K562 (cell line): ENCODE results near the gene EXOC2. TPM values are rescaled to one million over a fixed set of nuclear protein-coding genes. Genes with fewer than 3 reads are reported as not detected.

Source experiments
- BMI1 ChIP-seq: fragments of 150-350 bp; IDR thresholded peaks from 2 replicates; pipeline ENCODE4 v1.6.1; 2014; ENCODE audit warnings: low read length
- CTCFL ChIP-seq: IDR thresholded peaks from 2 replicates; pipeline ENCODE4 v1.6.1; 2011; ENCODE audit warnings: borderline replicate concordance, low read depth, mild to moderate bottlenecking, moderate library complexity, low read length; ENCODE audit not compliant: insufficient read depth, poor library complexity, severe bottlenecking
- CXXC5 ChIP-seq: fragments of 250-450 bp; sonication (Bioruptor Pico); IDR thresholded peaks from 2 replicates; pipeline ENCODE4 v1.8.0; 2022; ENCODE audit warnings: inconsistent platforms, mild to moderate bottlenecking, moderate library complexity
- DEAF1 ChIP-seq: fragments of 450-650 bp; formaldehyde crosslinking; IDR thresholded peaks from 2 replicates; pipeline ENCODE4 v1.4.0; 2020; ENCODE audit warnings: mild to moderate bottlenecking, moderate library complexity
- GATAD2A ChIP-seq: fragments of 450-650 bp; IDR thresholded peaks from 2 replicates; pipeline ENCODE4 v1.6.1; 2017
- JUND ChIP-seq, 2 experiments: IDR thresholded peaks; 2 replicates in 1 of 2; 3 replicates in 1 of 2; pipeline ENCODE4 v1.6.1; 2011; ENCODE audit warnings: borderline replicate concordance in 2 of 2, low read depth in 2 of 2, low read length in 2 of 2, improper control_type of control experiment in 1 of 2, missing biosample characterization in 1 of 2, missing genetic modification characterization in 1 of 2, missing genetic modification reagents in 1 of 2
- MCM2 ChIP-seq: fragments of 450-650 bp; IDR thresholded peaks from 2 replicates; pipeline ENCODE4 v1.6.1; 2017; ENCODE audit warnings: low read depth, mild to moderate bottlenecking
- MNT ChIP-seq, 2 experiments: fragments of 450-650 bp; conservative IDR thresholded peaks; 2 replicates each; pipeline ENCODE4 v1.6.1; 2017; ENCODE audit warnings: mild to moderate bottlenecking in 2 of 2, moderate library complexity in 2 of 2
- RCOR1 ChIP-seq, 2 experiments: IDR thresholded peaks; 2 replicates each; pipeline ENCODE4 v1.6.1; 2012; ENCODE audit warnings: low read depth in 2 of 2, low read length in 2 of 2, borderline replicate concordance in 1 of 2, improper control_type of control experiment in 1 of 2
- ZFP36 ChIP-seq: fragments of 150-350 bp; IDR thresholded peaks from 2 replicates; pipeline ENCODE4 v1.6.1; 2018; ENCODE audit warnings: low read length, low read depth; ENCODE audit not compliant: partially characterized antibody
- ZNF354B ChIP-seq: fragments of 250-450 bp; sonication (Bioruptor Pico); IDR thresholded peaks from 2 replicates; pipeline ENCODE4 v1.4.0; 2020
- ZNF76 ChIP-seq: fragments of 250-450 bp; sonication (Bioruptor Pico); IDR thresholded peaks from 2 replicates; pipeline ENCODE4 v1.4.0; 2020; ENCODE audit warnings: mild to moderate bottlenecking, moderate library complexity, borderline replicate concordance
- polyA plus RNA-seq, 8 experiments: library from polyadenylated mRNA; depleted of rRNA in 4 of 8; stranded (reverse) in 5 of 8; unstranded in 3 of 8; fragments of >200 nt; fragmentation: Nextera tagmentation in 2 of 8; fragmentation: Illumina TruSeq in 1 of 8; extraction: Ambion mirVana in 2 of 8; extraction: Trizol in 1 of 8; gene quantifications; 2 replicates each; pipeline versions ENCODE4 v1.2.1 to v1.2.3, GENCODE V29; 2011 to 2014; ENCODE audit warnings: inconsistent platforms in 1 of 8, missing spikeins in 1 of 8
- total RNA-seq, 7 experiments: library from RNA; depleted of rRNA in 6 of 7; stranded (reverse); fragments of >200 nt in 6 of 7; fragmentation: Illumina TruSeq in 2 of 7; extraction: Trizol in 2 of 7; gene quantifications; 2 replicates each; pipeline versions ENCODE4 v1.2.1 to v1.2.3, GENCODE V29; 2011 to 2021; ENCODE audit warnings: low replicate concordance in 1 of 7
- TF ChIP-seq, protein P1 (sequence below), 2 experiments: fragments of 450-650 bp; formaldehyde crosslinking in 1 of 2; IDR thresholded peaks; 2 replicates each; pipeline versions ENCODE4 v1.4.0 to v1.6.1; 2014 to 2020; ENCODE audit warnings: mild to moderate bottlenecking in 2 of 2, borderline replicate concordance in 1 of 2, low read depth in 1 of 2

The EXOC2 gene
- total and polyA plus RNA-seq, 9 of the 15 experiments (the other 6 are each of a cell fraction or from before 2014, with no cell fraction given), result 12.2 to 30.2 (median 24.2) TPM

DNA sequence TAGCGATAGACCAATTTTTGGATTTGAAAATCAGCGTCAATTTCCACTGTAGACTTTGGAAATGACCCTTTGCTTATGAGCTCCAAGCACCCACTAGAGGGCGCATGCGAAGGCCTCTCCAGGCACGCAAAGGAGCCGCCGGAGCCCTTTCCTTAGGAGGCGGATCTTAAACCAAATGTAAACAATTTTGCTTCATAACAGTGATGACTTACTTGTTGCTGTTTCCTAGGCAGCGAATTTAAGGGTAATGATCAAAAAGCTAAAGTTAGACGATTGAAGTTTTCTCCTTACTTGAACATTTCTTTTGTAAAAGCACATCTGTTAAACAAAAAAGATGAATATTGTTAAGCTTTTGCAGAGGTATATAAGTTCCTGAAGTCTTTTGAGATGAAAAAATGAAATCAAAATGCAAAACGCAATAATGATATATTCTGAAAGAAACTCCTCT, 29.2 kb upstream of the EXOC2 start (continued):
- TF ChIP-seq, protein P1, sequence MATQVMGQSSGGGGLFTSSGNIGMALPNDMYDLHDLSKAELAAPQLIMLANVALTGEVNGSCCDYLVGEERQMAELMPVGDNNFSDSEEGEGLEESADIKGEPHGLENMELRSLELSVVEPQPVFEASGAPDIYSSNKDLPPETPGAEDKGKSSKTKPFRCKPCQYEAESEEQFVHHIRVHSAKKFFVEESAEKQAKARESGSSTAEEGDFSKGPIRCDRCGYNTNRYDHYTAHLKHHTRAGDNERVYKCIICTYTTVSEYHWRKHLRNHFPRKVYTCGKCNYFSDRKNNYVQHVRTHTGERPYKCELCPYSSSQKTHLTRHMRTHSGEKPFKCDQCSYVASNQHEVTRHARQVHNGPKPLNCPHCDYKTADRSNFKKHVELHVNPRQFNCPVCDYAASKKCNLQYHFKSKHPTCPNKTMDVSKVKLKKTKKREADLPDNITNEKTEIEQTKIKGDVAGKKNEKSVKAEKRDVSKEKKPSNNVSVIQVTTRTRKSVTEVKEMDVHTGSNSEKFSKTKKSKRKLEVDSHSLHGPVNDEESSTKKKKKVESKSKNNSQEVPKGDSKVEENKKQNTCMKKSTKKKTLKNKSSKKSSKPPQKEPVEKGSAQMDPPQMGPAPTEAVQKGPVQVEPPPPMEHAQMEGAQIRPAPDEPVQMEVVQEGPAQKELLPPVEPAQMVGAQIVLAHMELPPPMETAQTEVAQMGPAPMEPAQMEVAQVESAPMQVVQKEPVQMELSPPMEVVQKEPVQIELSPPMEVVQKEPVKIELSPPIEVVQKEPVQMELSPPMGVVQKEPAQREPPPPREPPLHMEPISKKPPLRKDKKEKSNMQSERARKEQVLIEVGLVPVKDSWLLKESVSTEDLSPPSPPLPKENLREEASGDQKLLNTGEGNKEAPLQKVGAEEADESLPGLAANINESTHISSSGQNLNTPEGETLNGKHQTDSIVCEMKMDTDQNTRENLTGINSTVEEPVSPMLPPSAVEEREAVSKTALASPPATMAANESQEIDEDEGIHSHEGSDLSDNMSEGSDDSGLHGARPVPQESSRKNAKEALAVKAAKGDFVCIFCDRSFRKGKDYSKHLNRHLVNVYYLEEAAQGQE (IDR thresholded peaks at IDR 0.05; ENCODE audit: borderline replicate concordance), result peak; percentile 69; the same call in 1 of the 2 replicates
- TF ChIP-seq, protein P1 (CRISPR knock-in tag; IDR thresholded peaks at IDR 0.05; ENCODE audit: low read depth), result no peak
- peak; percentile 46 for TF ChIP-seq CXXC5 (CRISPR knock-in tag)
- TF ChIP-seq JUND (IDR thresholded peaks at IDR 0.05; ENCODE audit: borderline replicate concordance, low read depth, low read length), result peak; percentile 38; the same call in 1 of the 2 replicates
- no peak for TF ChIP-seq JUND (tag; IDR thresholded peaks at IDR 0.05; ENCODE audit: borderline replicate concordance, low read depth, low read length)
- TF ChIP-seq CTCFL, result peak; percentile 44
- TF ChIP-seq BMI1, result peak; percentile 46; the same call in 1 of the 2 replicates
- TF ChIP-seq MNT (conservative IDR thresholded peaks at IDR 0.05), result 0 out of 4 replicates have a peak, but pooled peaks of 1 of the 2 experiments have one; percentile 30
- no peak for TF ChIP-seq MCM2
- TF ChIP-seq DEAF1 (CRISPR knock-in tag), result peak; percentile 48; the same call in 1 of the 2 replicates
- TF ChIP-seq ZNF354B (CRISPR knock-in tag), result no peak
- TF ChIP-seq ZFP36, result peak; percentile 41
- TF ChIP-seq GATAD2A, result no peak
- 0 out of 4 replicates have a peak, but pooled peaks of 1 of the 2 experiments have one; percentile 15 for TF ChIP-seq RCOR1 (IDR thresholded peaks at IDR 0.05; ENCODE audit: borderline replicate concordance in 1 of 2, low read depth in 2 of 2, low read length in 2 of 2)
- no peak for TF ChIP-seq ZNF76 (CRISPR knock-in tag)
